GM15510 (cell line): ENCODE results near the gene SPRTN.

ENCODE experiments used
- POLR2A ChIP-seq: IDR thresholded peaks from 3 replicates; pipeline ENCODE4 v1.6.1; 2011; ENCODE audit warnings: borderline replicate concordance; ENCODE audit not compliant: insufficient read length; ENCODE audit errors: extremely low read depth

Gene SPRTN

DNA sequence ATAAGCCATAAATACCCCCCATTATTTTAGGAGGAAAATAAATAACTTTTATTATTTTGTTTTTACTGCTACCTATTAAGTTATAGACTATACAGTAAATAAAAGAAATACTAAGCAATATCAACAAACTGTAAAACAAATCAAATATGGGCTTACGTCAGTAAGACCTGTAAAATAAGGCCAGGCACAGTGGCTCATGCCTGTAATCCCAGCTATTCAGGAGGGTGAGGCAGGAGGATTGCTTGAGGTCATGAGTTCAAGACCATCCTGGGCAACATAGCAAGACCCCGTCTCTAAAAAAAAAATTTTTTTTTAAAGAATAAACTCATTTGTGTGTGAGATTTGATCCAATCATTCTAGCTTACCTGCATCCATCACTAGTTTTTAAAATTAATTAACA is 66.2 kb downstream of the SPRTN start:
- no peak for TF ChIP-seq POLR2A
